ENCODE results near the gene GALNT17.

GALNT17 gene

GRCh38 chr7:71466448-71467145 is 334.7 kb downstream of the GALNT17 start:
- TF ChIP-seq FOXP2 (optimal IDR thresholded peaks at IDR 0.05; ENCODE audit: borderline replicate concordance, extremely low read depth, extremely low read length, insufficient read depth) (no peak), SIN3A (IDR thresholded peaks at IDR 0.05; ENCODE audit: borderline replicate concordance, insufficient read depth, low read length) (no peak), TAF1 (IDR thresholded peaks at IDR 0.05; ENCODE audit: borderline replicate concordance, insufficient read depth, low read length) (no peak), POLR2AphosphoS5 (IDR thresholded peaks at IDR 0.05; ENCODE audit: low read depth, low read length) (no peak), REST (IDR thresholded peaks at IDR 0.05; ENCODE audit: insufficient read depth in 1 of 2, low read depth in 2 of 2, low read length in 2 of 2) (no peak)

- TF ChIP-seq TAF1 (IDR thresholded peaks at IDR 0.05; ENCODE audit: borderline replicate concordance, insufficient read depth, low read length): no peak
Measured at GRCh38 chr7:71470326-71470725, 338.4 kb downstream of the GALNT17 start.

- TF ChIP-seq REST (IDR thresholded peaks at IDR 0.05; ENCODE audit: insufficient read depth in 1 of 2, low read depth in 2 of 2, low read length in 2 of 2) (no peak), POLR2AphosphoS5 (IDR thresholded peaks at IDR 0.05; ENCODE audit: low read depth, low read length) (no peak), FOXP2 (optimal IDR thresholded peaks at IDR 0.05; ENCODE audit: borderline replicate concordance, extremely low read depth, extremely low read length, insufficient read depth) (no peak), SIN3A (IDR thresholded peaks at IDR 0.05; ENCODE audit: borderline replicate concordance, insufficient read depth, low read length) (no peak), TAF1 (IDR thresholded peaks at IDR 0.05; ENCODE audit: borderline replicate concordance, insufficient read depth, low read length) (no peak)
Measured at GRCh38 chr7:71470830-71471229, 338.9 kb downstream of the GALNT17 start.

GRCh38 chr7:71472962-71473361 is 341.0 kb downstream of the GALNT17 start:
- no peak for TF ChIP-seq FOXP2 (optimal IDR thresholded peaks at IDR 0.05; ENCODE audit: borderline replicate concordance, extremely low read depth, extremely low read length, insufficient read depth)
- no peak for TF ChIP-seq TAF1 (IDR thresholded peaks at IDR 0.05; ENCODE audit: borderline replicate concordance, insufficient read depth, low read length)
- TF ChIP-seq SIN3A (IDR thresholded peaks at IDR 0.05; ENCODE audit: borderline replicate concordance, insufficient read depth, low read length): no peak
- no peak for TF ChIP-seq REST (IDR thresholded peaks at IDR 0.05; ENCODE audit: insufficient read depth in 1 of 2, low read depth in 2 of 2, low read length in 2 of 2)
- TF ChIP-seq POLR2AphosphoS5 (IDR thresholded peaks at IDR 0.05; ENCODE audit: low read depth, low read length): no peak

GRCh38 chr7:71473366-71473967 is 341.5 kb downstream of the GALNT17 start:
- no peak for TF ChIP-seq FOXP2 (optimal IDR thresholded peaks at IDR 0.05; ENCODE audit: borderline replicate concordance, extremely low read depth, extremely low read length, insufficient read depth)
- no peak for TF ChIP-seq SIN3A (IDR thresholded peaks at IDR 0.05; ENCODE audit: borderline replicate concordance, insufficient read depth, low read length)
- no peak for TF ChIP-seq REST (IDR thresholded peaks at IDR 0.05; ENCODE audit: insufficient read depth in 1 of 2, low read depth in 2 of 2, low read length in 2 of 2)
- TF ChIP-seq POLR2AphosphoS5 (IDR thresholded peaks at IDR 0.05; ENCODE audit: low read depth, low read length): no peak
- TF ChIP-seq TAF1 (IDR thresholded peaks at IDR 0.05; ENCODE audit: borderline replicate concordance, insufficient read depth, low read length): no peak
